ENCODE data around the gene NEU3.

DNA sequence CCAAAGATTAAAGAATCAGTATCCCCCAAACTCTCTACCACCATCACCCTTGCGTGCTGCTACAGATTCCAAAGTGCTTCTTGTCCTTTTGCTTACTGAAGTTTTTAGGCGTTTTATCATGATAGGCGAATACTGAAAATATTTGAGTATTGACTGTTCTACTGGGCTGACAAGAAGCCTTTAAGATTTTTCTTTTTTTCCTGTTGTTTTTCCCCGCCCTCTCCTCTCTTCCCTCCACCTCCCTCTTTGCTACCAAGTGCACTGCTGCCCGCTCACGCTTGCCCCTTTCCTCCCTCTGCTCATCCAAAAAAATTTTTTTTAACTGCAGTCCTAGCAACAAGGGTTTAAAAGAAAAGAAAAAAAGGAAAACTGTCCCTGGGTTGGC lies 39.0 kb upstream of the NEU3 start:
- TF ChIP-seq, protein P1, sequence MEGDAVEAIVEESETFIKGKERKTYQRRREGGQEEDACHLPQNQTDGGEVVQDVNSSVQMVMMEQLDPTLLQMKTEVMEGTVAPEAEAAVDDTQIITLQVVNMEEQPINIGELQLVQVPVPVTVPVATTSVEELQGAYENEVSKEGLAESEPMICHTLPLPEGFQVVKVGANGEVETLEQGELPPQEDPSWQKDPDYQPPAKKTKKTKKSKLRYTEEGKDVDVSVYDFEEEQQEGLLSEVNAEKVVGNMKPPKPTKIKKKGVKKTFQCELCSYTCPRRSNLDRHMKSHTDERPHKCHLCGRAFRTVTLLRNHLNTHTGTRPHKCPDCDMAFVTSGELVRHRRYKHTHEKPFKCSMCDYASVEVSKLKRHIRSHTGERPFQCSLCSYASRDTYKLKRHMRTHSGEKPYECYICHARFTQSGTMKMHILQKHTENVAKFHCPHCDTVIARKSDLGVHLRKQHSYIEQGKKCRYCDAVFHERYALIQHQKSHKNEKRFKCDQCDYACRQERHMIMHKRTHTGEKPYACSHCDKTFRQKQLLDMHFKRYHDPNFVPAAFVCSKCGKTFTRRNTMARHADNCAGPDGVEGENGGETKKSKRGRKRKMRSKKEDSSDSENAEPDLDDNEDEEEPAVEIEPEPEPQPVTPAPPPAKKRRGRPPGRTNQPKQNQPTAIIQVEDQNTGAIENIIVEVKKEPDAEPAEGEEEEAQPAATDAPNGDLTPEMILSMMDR (IDR thresholded peaks at IDR 0.05), result no peak
- TF ChIP-seq, protein P2, sequence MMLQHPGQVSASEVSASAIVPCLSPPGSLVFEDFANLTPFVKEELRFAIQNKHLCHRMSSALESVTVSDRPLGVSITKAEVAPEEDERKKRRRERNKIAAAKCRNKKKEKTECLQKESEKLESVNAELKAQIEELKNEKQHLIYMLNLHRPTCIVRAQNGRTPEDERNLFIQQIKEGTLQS (CRISPR knock-in tag; conservative IDR thresholded peaks at IDR 0.05), result no peak
- no peak for TF ChIP-seq ZNF263 (CRISPR knock-in tag; IDR thresholded peaks at IDR 0.05; ENCODE audit: low read depth)
- TF ChIP-seq RELA (CRISPR knock-in tag; IDR thresholded peaks at IDR 0.05; ENCODE audit: borderline replicate concordance), result no peak
- no peak for TF ChIP-seq JUN (CRISPR knock-in tag; IDR thresholded peaks at IDR 0.05)
- no peak for TF ChIP-seq FOXK1 (CRISPR knock-in tag; IDR thresholded peaks at IDR 0.05)
- TF ChIP-seq, protein P3, sequence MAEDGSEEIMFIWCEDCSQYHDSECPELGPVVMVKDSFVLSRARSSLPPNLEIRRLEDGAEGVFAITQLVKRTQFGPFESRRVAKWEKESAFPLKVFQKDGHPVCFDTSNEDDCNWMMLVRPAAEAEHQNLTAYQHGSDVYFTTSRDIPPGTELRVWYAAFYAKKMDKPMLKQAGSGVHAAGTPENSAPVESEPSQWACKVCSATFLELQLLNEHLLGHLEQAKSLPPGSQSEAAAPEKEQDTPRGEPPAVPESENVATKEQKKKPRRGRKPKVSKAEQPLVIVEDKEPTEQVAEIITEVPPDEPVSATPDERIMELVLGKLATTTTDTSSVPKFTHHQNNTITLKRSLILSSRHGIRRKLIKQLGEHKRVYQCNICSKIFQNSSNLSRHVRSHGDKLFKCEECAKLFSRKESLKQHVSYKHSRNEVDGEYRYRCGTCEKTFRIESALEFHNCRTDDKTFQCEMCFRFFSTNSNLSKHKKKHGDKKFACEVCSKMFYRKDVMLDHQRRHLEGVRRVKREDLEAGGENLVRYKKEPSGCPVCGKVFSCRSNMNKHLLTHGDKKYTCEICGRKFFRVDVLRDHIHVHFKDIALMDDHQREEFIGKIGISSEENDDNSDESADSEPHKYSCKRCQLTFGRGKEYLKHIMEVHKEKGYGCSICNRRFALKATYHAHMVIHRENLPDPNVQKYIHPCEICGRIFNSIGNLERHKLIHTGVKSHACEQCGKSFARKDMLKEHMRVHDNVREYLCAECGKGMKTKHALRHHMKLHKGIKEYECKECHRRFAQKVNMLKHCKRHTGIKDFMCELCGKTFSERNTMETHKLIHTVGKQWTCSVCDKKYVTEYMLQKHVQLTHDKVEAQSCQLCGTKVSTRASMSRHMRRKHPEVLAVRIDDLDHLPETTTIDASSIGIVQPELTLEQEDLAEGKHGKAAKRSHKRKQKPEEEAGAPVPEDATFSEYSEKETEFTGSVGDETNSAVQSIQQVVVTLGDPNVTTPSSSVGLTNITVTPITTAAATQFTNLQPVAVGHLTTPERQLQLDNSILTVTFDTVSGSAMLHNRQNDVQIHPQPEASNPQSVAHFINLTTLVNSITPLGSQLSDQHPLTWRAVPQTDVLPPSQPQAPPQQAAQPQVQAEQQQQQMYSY (CRISPR knock-in tag; IDR thresholded peaks at IDR 0.05), result no peak

Data from WTC11 (cell line).